ENCODE data around the gene TTLL13. TPM values are rescaled to one million over a fixed set of nuclear protein-coding genes. Genes with fewer than 3 reads are reported as not detected.

TTLL13 gene
- total and polyA plus RNA-seq, 9 of the 15 experiments (the other 6 are each of a cell fraction or from before 2014, with no cell fraction given) = 0.05 to 0.24 (median 0.11) TPM; not detected in 1

- no peak for TF ChIP-seq E2F5 (CRISPR knock-in tag; IDR thresholded peaks at IDR 0.05)
- no peak for TF ChIP-seq CHCHD3 (CRISPR knock-in tag; IDR thresholded peaks at IDR 0.05)
- TF ChIP-seq ZMIZ1 (IDR thresholded peaks at IDR 0.05; ENCODE audit: low read depth in 2 of 2, low read length in 2 of 2) = no peak
- 0 out of 2 replicates have a peak, but pooled peaks have one; percentile 28 for TF ChIP-seq ZBTB5 (IDR thresholded peaks at IDR 0.05)
- TF ChIP-seq POU5F1 (IDR thresholded peaks at IDR 0.05; ENCODE audit: borderline replicate concordance, low read depth, low read length, partially characterized antibody) = no peak
- no peak for TF ChIP-seq CEBPZ (IDR thresholded peaks at IDR 0.05; ENCODE audit: borderline replicate concordance, low read depth, low read length)
- peak; percentile 87 for TF ChIP-seq ZNF592 (IDR thresholded peaks at IDR 0.05)
- peak; percentile 84 for TF ChIP-seq ZFX (CRISPR knock-in tag; IDR thresholded peaks at IDR 0.05)
- TF ChIP-seq ZNF347 (CRISPR knock-in tag; IDR thresholded peaks at IDR 0.05; ENCODE audit: low read depth) = no peak
- TF ChIP-seq NR4A1 (CRISPR knock-in tag; IDR thresholded peaks at IDR 0.05) = no peak
- peak; percentile 89 for TF ChIP-seq NR4A1 (tag; IDR thresholded peaks at IDR 0.05)
These were observed 7.8 kb upstream of the TTLL13 start (continued) for GRCh38 chr15:90241343-90242192.

All from K562 (cell line).